Middle frontal gyrus (tissue), 1 donor: ENCODE measurements around the gene METRN.
"Not testable (repeated sequence)": the region's sequence is repeated elsewhere in the genome, so short reads cannot be mapped to it uniquely, and the experiment has no call there.

Source experiments
- DNase-seq: peaks from one replicate; pipeline ENCODE4 v3.0.0-alpha.2; 2015; ENCODE audit warnings: low spot score; ENCODE audit errors: extremely low spot score

The METRN gene

DNA sequence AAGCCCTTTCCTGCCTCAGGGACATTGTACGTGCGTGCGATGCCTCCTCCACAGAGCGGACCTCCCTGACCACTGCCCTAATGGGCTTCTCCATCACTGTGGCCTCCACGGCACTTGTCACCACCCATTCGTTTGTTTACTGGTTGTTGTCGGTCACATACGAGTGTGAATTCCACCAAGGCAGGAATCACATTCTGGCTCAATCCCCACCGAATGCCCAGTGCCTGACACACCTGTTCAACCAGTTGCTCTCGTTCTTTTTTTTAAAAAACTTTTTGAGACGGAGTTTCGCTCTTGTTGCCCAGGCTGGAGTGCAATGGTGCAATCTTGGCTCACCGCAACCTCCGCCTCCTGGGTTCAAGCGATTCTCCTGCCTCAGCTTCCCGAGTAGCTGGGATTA is 23.7 kb upstream of the METRN start:
- not testable (repeated sequence) for DNase-seq

DNA sequence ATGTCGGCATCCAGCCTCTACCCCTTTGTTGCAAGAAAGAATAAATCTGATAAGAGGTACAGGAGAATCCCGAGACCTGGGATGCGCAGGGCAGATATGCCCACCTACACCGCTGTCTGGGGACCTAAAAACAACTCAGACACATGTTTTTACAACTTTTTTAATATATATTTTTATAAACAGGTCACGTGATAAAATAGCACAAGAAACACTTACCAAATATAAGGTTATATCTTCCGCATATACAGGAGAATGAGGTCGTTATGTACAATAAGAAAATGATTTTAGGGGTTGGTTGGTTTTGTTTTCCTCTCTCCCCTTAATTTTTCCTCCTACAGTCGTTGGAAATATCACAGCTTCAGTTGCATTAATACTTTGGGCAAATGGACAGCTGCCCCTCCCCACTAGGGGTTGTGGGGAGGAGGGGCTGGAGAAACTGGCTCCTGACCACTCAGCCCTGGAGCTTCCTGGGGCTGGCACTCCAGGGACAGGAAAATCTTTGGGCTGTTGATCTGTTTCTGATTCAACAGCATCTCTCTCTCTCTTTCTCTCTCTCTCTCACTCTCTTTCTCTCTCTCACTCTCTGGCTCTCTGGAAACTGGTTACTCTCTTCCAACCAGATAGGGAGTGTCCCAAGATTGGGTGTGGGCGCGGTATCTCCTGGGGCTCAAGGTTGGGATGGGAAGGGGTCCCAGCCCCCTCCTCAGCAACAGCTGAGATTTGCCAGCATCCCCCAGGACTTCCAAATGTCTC is 22.4 kb upstream of the METRN start:
- DNase-seq: no peak

DNA sequence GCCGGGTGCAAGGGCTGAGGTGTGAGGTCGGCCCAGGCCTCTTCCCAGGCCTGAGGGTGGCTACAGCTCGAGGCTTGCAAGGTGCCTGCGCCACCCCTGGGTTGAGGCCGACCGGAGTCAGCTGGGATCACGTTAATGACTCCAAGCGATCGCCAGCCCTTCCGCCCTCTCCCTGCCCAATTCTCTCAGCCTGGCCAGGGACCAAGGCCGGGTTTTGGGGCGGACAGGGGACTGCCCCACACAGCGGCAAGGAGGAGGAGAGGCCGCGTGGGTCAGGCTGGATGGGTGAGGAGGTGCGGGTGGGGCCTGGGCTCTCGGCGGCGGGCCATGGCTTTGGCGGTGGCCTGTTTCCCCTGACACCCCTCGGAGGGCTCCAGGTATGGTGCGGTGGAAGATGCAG is 21.6 kb upstream of the METRN start:
- no peak for DNase-seq

DNA sequence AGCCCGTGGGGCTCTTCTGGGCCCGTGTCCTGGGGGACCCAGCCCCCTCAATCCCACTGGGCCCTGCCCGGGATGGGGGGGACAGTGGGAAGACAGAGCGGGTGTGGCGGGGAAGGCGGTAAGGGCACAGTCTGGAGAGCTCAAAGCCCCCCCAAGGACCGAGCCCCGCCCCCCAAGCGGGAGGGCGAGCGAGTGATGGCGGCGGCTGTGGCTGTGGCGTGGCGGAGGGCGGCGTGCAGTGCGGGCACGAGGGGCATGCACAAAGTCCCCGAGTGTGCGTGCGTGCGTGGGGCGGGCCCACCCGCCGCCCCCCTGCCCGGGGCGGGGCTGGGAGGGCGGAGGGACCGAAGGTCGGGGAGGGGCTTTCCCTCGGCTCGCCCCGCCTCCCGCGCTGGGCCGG is 21.2 kb upstream of the METRN start:
- no peak for DNase-seq

DNA sequence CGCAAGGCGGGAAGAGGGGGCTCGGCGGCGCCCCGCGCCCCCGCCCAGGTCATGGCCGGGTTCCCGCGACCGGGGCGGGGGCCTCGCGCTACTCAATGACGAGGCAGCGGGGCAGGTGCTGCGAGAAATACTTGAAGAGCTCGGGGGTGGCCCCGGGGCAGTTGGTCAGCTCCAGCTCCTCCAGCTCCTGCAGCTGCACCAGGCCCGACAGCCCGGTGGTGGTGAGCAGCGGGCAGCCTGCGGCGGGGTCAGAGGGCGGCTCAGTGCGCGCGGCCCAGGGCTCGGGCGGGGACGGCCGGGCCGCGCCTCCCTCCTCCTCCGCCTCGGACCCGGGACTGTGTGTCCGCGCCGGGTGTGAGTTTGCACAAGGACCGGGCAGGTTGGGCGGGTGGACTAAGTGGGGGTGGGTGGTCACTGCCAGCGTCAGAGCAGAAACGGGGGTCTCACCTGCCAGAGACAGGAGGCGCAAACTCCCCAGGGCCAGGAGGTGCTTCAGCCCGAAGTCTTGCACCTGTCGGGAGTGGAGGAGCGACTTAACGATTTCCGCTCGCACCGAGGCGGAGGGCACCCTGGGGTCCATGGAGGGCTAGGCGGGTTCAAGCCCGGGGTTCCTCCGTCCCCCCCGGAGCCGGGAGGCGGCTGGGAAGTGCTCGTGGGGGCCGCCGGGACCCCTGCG is 20.6 kb upstream of the METRN start:
- no peak for DNase-seq

DNA sequence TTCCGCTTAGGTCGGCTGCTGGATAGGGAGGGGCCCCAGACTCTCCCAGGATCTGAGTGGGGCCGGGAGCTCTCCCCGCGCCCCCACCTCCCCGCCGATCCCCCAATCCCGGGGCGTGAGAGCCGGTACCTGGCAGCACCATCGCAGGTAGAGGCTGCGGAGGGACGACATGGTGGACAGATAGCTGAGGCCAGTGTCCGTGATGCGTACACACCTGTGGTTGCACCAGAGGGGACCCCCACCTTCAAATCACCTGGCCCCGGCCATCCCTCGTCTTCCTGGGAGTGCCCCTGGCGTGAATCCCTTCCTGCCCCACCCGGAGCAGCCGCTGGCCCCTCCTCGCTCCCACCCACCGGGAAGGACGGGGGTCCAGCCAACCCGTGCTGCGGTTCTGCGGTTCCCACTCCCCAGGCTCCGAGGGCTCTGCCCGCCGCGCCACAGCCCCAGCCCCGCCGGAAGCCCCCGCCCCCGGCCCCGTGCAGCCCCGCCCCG is 20.0 kb upstream of the METRN start:
- DNase-seq: no peak

DNA sequence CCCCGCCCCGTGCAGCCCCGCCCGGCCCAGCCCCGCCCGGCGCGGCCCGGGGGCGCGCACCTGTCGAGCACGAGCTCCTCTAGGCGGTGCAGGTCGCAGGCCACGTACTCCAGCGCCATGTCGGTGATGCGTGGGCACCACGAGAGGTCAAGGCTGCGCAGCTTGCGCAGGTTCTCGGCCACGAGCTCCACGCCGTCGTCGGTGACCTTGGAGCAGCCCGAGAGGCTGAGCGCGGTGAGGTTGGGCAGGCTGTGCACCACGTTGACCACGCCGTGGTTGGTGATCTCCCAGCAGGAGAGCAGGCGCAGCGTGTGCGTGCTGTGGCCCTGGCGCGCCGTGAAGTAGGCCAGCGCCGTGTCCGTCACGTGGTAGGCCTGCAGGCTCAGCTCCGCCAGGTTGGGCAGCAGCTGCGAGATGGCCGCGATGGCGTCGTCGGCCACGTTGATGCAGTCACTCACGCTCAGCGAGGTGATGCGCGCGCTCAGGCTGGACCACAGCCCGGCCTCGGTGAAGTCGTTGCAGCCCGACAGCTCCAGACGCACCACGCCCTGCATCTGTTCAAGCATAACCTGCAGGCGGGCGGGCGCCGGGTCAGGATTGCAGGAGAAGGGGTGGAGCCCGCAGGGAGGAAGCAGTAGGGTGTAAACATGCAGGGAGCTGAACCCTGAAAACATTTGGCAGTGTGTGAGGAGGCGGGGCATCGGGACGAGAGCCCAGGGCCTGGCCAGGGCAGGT is 19.4 kb upstream of the METRN start:
- no peak for DNase-seq

DNA sequence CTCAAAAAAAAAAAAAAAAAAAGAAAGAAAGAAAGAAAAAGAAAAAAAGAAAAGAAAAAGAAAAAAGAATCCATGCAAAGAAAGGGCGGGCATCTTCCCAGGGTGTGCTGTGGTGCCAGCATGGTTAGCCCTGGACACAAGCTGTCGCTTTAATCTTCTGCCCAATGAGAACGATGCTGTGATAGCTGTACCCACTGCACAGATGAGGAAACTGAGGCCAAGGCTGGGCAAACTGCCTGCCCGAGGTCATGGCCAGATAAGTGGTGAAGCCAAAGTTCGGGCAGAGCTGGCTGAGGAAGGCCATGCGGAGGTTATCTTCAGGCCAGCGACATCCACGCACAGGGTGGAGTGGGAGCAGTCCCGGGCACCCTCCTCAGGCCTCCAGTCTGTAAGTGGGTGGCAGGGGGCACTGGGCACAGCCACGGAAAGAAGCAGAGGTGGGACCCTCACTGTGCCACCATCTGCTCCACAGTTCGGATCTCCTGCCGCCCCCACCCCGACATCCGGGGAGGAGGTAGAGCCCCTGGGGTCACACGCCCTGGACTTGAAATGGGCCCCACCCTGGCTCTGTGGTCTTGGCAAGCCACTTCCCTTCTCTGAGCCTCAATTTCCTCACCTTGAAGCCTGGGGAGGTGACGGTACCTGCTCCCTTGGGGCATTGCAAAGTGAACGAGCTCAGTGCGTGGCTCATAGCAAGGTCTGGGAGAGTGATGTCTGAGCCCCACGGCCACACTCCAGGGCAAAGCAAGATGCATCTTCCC is 15.8 kb upstream of the METRN start:
- no peak for DNase-seq

DNA sequence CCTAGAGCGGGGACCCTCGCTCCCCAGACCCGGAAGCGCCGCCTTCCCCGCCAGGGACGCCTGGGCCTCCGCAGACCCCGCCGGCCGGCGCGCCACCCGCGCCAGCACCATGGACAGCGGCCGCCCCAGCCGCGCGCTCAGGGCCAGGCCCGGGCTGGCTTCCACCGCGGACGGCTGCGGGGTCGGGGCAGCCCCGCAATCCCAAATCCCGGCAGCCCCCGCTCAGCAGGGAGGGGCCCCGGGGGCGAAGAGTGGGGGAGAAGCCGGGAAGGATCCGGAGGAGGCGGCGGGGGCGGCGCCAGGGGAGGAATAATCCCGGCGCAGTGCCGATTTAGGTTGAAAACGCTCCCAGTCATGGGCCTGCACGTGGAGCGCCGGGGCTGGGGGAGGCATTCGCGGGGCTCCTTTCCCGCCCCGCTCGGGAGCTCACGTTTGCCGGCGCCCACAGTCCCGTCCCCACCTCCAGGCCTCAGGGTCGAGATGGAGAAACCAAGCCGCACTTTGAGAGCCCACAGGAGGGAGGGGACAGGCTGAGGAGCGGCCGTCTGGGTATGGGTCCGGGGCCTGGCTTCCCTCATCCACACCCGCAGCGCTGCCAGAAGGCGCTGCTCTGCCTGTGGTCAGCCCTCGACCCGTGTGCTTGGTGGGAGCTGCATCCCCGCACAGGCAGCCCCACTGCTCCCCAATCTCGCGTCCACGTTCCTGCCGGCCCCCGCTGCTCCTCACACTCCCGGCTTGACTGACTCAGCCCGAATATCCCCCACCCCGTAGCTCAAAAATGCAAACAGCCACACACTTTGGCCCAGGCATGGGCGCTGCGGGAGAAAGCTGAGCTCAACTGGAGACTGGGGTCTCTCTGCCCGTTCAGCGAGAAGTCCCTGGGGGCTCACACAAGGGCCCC is 14.0 kb upstream of the METRN start:
- DNase-seq: no peak

DNA sequence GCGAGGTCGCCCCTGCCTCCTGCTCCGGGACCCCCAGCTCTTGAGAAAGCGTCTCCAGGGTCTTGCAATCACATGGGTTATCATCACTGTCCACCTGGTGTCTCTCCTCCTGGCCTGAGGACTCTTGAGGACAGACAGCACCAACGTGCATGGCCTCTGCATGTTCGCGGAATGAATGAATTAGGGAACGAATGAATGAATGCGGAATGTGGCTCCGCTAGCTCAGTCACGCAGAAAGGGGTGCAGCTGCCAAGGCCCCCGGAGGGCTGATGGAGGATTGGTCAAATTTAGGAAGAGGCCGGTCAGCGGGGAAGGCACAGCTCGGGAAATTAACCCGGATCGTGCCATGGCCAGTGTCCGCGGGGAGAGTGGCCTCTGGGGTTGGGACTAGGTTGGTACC is 12.6 kb upstream of the METRN start:
- no peak for DNase-seq

DNA sequence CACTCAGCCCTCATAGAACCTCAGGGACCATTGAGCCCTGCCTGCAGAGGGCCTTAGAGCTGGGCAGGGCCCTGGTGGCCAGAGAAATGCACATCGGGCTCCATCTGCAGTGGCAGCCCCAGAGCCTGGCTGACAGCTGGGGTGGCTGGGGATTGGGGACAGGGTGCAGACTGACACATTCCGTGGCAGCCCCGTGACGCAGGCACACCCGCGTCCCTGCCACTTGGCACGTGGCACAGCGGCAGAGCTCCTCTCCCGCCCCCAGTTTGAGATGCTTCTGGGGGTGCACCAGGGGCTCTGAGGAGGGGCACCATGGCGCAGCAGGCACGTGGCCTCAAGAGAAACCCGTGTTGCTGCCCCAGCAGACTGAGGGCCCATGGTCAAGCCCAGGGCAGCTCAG is 11.5 kb upstream of the METRN start:
- no peak for DNase-seq

DNA sequence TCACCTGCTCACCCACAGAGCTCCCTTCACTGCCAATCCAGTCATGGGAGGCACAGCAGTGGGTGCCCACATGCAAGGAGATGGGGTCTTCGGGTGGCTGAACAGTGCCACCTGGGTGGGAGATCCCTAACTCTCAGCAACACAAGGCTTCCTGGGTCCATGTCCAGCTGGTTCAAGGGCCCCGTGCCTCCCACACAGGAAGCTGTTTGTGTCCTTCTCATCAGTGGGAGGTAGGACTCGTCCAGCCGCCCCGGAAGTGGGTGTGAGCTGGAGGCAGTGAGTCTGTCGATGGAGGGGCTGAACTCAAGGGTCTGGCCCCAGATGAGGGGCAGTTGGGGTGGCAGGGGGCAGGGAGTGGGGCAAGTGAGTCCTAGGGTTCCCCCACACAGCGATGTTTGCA is 10.9 kb upstream of the METRN start:
- DNase-seq: no peak

DNA sequence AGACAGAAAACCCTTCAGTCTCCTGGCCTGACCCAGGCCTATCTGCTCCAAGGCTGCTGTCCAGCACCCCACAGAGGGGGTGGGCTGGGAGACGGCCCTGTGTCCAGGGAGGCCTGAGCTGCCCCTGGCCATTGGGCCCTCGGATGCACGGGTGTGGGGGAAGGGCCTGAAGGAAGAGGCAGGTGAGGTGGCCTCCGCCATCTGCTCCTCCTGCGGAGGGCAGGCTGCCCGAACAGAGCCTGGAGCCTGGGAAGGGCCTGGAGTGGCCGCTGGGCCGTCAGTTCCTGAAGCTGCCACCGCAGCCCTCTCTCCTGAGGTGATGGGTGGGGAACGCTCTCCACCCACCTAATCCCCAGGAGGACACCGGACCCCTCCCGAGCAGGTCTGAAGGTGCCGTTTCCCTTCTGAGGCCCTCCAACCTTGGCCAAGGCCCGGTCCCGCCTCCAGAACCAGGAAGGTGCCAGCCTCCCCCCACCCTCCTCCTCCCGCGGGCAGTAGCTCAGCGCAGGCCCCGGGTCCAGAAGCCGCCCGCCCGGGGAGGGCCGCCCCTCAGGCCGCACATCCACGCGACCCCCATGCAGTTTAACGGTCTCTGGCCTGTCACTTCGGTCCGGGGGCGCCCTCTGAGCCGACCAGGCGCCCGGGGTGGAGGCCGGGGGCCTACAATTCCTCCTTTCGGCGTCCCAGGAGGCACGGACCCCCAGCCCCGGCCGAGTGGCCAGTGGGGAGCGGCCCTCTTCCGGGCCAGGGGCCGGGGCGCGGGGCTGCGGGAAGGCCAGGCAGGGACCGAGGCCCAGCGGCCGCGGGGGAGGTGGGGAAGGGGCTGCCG is 10.2 kb upstream of the METRN start:
- no peak for DNase-seq

DNA sequence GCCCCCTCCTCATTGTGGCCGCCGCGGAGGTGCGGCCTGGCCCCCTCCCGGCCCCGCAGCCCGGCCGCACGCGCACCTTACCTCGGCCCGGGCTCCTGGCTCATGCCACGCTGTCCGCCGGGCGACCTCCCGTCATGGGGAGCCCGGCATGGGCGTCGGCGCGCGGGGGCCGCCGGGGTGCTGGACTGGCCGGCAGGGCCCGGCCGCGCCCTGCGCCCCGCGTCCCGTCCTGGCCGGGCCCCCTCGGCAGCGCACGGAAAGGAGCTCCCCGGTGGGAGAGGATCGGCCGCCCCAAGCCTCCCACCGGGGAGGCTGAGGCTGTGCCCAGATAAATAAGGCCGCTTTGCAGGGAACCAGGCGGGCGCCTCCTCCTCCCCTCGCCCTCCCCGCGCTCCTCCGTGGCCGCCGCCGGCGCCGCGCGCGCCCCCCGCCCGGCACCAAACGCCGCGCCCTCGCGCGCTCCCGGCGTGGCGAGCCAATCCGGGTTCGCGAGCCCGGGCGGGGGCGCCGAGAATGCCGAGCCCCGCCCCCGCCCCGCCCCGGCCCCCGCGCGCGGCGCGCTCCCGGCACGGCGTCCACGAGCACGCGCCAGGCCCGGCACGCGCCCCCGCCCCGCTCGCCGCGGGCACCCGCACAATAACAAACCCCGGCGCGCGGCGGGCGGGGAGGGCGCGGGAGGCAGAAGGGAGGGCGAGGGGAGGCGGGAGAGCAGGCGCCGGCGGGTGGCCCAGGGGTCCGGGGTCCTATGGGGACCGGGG is 9.3 kb upstream of the METRN start, which contains the start of gene FBXL16:
Gene FBXL16 (minus strand): TSS at position 371 of the 758 bp plus-strand sequence. CDS start 8,396 bp downstream, outside the sequence.
- DNase-seq: no peak

DNA sequence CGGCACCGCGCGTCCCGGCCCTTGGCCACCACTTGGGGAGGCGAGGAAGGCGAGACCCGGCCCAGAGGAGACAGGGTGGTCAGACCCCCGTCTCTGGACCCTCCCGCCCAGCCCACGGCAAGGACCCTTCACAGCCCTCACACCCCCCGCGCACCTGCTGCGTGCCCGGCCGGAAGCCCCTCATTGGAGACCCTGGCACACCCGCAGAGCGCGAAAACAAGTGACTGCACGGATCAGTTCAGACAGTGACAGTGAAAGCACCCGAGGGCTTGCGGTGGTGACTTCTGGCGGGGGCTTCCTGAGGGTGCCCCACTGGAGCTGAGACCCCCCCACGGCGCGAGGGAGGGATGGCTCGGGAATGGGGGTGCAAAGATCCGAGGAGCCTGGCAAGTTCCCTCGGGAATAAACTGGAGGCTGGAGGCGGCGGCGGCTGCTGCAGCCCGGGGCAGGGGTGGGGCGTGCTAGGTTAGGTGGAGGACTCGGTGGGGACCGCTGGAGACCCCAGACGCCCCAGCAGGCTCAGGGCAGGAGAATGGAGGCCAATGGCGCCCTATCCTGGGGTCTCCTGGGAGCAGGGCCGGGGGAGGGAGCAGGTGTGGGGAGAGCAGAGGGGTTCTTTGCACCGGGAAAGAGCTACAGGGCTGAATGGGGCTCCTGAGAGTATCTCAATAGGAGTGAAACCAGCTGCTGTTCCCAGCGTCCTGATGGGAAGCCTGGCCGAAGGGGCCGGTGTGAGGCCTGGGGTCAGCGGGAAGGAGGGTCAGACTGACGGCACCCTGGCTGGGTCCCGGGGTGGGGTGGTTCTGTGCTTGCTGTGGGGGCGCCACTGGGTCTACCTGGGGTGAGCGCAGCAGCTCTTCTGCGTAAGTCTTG is 8.5 kb upstream of the METRN start:
- DNase-seq: no peak

DNA sequence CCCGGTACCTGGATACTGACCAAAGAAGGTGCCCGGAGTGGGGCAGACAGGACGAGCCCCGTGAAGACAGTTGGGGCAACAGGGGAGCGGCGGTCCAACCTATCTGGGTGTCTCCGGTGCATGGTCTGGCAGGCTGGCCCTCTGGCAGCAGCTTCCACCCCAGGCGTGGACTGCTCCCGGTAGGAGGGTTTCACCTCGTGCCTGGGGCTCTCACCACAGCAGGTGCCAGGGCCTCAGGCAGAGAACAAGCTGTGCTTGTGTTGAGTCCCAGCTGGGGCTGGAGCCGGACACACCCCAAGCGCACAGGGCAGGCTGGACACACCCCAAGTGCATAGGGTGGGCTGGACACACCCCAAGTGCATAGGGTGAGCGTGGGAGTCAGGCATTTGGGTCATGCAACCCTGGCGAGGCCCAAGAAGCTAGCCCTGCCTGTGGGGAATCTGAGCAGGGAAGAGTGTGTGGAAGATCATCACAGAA is 7.8 kb upstream of the METRN start:
- DNase-seq: no peak

DNA sequence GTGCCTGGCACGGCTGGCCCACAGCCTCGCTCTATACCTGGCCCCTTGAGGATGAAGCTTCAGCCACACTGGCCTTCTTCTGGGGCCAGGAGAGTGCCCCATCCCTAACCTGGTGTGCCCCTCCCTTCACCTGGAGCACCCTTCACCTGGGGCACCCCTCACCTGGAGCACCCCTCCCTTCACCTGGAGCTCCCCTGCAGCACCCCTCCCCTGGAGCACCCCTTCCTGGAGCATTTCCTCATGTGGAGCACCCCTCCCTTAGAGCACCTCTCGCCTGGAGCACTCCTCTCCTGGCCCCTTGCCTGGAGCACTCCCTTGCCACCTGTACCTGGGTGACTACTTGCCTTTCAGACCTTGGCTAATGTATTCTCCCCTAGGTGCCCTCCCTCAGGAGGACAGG is 6.9 kb upstream of the METRN start:
- DNase-seq: no peak

DNA sequence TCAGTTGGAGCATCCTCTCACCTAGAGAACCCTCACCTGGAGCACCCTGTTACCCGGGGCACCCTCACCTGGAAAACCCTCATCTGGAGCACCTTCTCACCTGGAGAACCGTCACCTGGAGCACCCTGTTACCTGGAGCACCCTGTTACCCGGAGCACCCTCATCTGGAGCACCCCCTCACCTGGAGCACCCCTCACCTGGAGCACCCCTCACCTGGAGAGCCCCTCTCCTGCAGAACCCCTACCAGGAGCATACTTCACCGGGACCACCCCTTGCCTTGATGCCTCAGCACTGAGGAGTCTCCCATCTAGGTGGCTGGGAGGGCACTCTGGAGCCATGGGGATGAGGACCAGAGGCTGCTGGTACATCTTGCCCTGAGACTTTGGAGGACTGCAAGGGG is 6.0 kb upstream of the METRN start:
- DNase-seq: no peak
